Neural crest cell (in vitro differentiated cells): ENCODE results near the gene PRDX4. TPM values are rescaled to one million over a fixed set of nuclear protein-coding genes. Genes with fewer than 3 reads are reported as not detected.

Experiments used
- DNase-seq: peaks from one replicate; pipeline ENCODE4 v3.0.0; 2021; ENCODE audit warnings: low read depth, mixed read lengths, low spot score
- H3K27ac Mint-ChIP-seq: one replicate; pipeline ENCODE4 v1.8.0; 2021; ENCODE audit warnings: mild to moderate bottlenecking, mixed read lengths; ENCODE audit not compliant: unreplicated experiment
- H3K27me3 Mint-ChIP-seq: 2 replicates; pipeline ENCODE4 v1.8.0; 2021; ENCODE audit warnings: low read depth, mild to moderate bottlenecking, mixed read lengths
- H3K36me3 Mint-ChIP-seq: 2 replicates; pipeline ENCODE4 v1.8.0; 2021; ENCODE audit warnings: low read depth, mild to moderate bottlenecking, mixed read lengths
- H3K4me1 Mint-ChIP-seq: 2 replicates; pipeline ENCODE4 v1.8.0; 2021; ENCODE audit warnings: mixed read lengths
- H3K4me3 Mint-ChIP-seq: one replicate; pipeline ENCODE4 v1.8.0; 2021; ENCODE audit warnings: mild to moderate bottlenecking, mixed read lengths
- H3K9me3 Mint-ChIP-seq: 2 replicates; pipeline ENCODE4 v1.8.0; 2021; ENCODE audit warnings: mixed read lengths
- CTCF ChIP-seq: fragments of 200-600 bp; sonication (generic); conservative IDR thresholded peaks from 2 replicates; pipeline ENCODE4 v1.5.0; 2021; ENCODE audit warnings: antibody characterized with exemption, mild to moderate bottlenecking
- total RNA-seq: library from RNA; stranded (reverse); gene quantifications from 2 replicates; pipeline ENCODE4 v1.2.1, GENCODE V29; 2021

The PRDX4 gene
- total RNA-seq, 1 donor from 2014 or later: 168 TPM

GRCh38 chrX:23731951-23732350, 64.7 kb downstream of the PRDX4 start:
- no peaks in the 10 kb centered on the region for H3K27me3 Mint-ChIP-seq
- H3K4me1 Mint-ChIP-seq: no peaks in the 10 kb centered on the region
- no peak overlapping the region for H3K27ac Mint-ChIP-seq
- TF ChIP-seq CTCF: no peak
- no peak for DNase-seq
- peaks cover 22% of the 10 kb centered on the region for H3K36me3 Mint-ChIP-seq
- no peaks in the 10 kb centered on the region for H3K9me3 Mint-ChIP-seq
- no peak overlapping the region for H3K4me3 Mint-ChIP-seq

DNA sequence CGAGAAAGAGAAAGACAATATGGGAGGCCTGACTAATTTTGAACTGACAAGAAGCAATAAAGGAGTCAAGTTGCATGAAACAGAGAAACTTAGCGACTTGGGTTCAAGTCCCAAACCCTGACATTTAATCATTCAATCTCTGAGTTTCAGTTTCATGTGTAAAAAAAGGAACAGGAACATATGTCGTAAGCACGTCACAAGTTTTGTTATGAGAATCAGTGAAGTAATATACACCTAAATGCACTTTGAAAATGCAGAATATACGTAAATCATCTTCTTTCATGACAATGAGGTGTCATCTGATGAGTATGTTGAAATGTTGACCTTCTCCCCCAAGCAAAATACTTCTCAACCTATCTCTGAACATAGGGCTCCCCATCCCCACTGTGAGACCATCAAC, 65.4 kb downstream of the PRDX4 start:
- Mint-ChIP-seq H3K4me1 (no peaks in the 10 kb centered on the region), H3K27me3 (no peaks in the 10 kb centered on the region), H3K4me3 (no peak overlapping the region), H3K9me3 (no peaks in the 10 kb centered on the region), H3K27ac (no peak overlapping the region), H3K36me3 (peaks cover 22% of the 10 kb centered on the region)
- no peak for TF ChIP-seq CTCF
- no peak for DNase-seq

Other genes starting within 250 kb of the PRDX4 start
- 61.8 and 62.2 TPM in 2 replicates for gene ACOT9, start 75.8 kb downstream of the PRDX4 start, total RNA-seq
- gene SAT1, start 115.7 kb downstream of the PRDX4 start, total RNA-seq: 106 and 108 TPM in 2 replicates
- 91.0 and 103 TPM in 2 replicates for gene APOO, start 240.4 kb downstream of the PRDX4 start, total RNA-seq
- 0.26 TPM in 1 of 2 replicates, not detected in the other for gene CXorf58, start 240.5 kb downstream of the PRDX4 start, total RNA-seq